Panc1 (cell line): Measurements from ENCODE around the gene EPHB2.

ENCODE experiments used
- CTCF ChIP-seq: fragments of 450-650 bp; IDR thresholded peaks from 2 replicates; pipeline ENCODE4 v1.5.1; 2017; ENCODE audit warnings: mild to moderate bottlenecking
- POLR2AphosphoS5 ChIP-seq: IDR thresholded peaks from 2 replicates; pipeline ENCODE4 v1.6.1; 2012; ENCODE audit warnings: mild to moderate bottlenecking, low read depth, low read length, moderate library complexity
- REST ChIP-seq, 2 experiments: IDR thresholded peaks; 2 replicates each; pipeline ENCODE4 v1.6.1; 2011 to 2012; ENCODE audit warnings: low read depth in 2 of 2, control low read depth in 1 of 2, low read length in 1 of 2, mild to moderate bottlenecking in 1 of 2, moderate library complexity in 1 of 2; ENCODE audit not compliant: insufficient read depth in 1 of 2
- SIN3A ChIP-seq: IDR thresholded peaks from 2 replicates; pipeline ENCODE4 v1.6.1; 2012; ENCODE audit warnings: low read depth, mild to moderate bottlenecking, low read length, moderate library complexity, borderline replicate concordance; ENCODE audit not compliant: insufficient read depth

GRCh38 chr1:22957066-22957465 is 246.4 kb downstream of the EPHB2 start:
- TF ChIP-seq POLR2AphosphoS5, result no peak
- no peak for TF ChIP-seq SIN3A
- no peak for TF ChIP-seq CTCF
- no peak for TF ChIP-seq REST (IDR thresholded peaks at IDR 0.05; ENCODE audit: insufficient read depth in 1 of 2, low read depth in 2 of 2, low read length in 1 of 2)
